Spleen (tissue), 11 donors: Measurements from ENCODE around the gene C1orf198. TPM values are rescaled to one million over a fixed set of nuclear protein-coding genes. Genes with fewer than 3 reads are reported as not detected.

Experiments used
- DNase-seq: peaks from one replicate; pipeline ENCODE4 v3.0.0-alpha.2; 2020
- H3K27ac ChIP-seq, 8 donors: fragments of 200-600 bp; sonication (generic) in 7 of 8; 1 replicate in 4 of 8; 2 replicates in 4 of 8; pipeline versions ENCODE4 v1.5.0 to v1.8.0; 2016 to 2021; ENCODE audit warnings: inconsistent platforms in 4 of 8, mild to moderate bottlenecking in 4 of 8, moderate library complexity in 1 of 8
- H3K27me3 ChIP-seq, 7 donors: fragments of 200-600 bp; sonication (generic) in 6 of 7; replicated peaks in 1 of 7; 1 replicate in 4 of 7; 2 replicates in 3 of 7; pipeline versions ENCODE4 v1.5.0 to v1.8.0; 2016 to 2021; ENCODE audit warnings: inconsistent platforms in 3 of 7, mild to moderate bottlenecking in 1 of 7
- H3K36me3 ChIP-seq, 6 donors: fragments of 200-600 bp; sonication (generic) in 5 of 6; 1 replicate in 4 of 6; 2 replicates in 2 of 6; pipeline versions ENCODE4 v1.5.0 to v1.8.0; 2016 to 2021; ENCODE audit warnings: inconsistent platforms in 2 of 6
- H3K4me1 ChIP-seq, 6 donors: fragments of 200-600 bp; sonication (generic) in 5 of 6; 1 replicate in 3 of 6; 2 replicates in 3 of 6; pipeline versions ENCODE4 v1.5.0 to v1.8.0; 2016 to 2021; ENCODE audit warnings: inconsistent platforms in 3 of 6
- H3K4me3 ChIP-seq, 8 donors: fragments of 200-600 bp; sonication (generic) in 7 of 8; 1 replicate in 4 of 8; 2 replicates in 4 of 8; pipeline versions ENCODE4 v1.5.0 to v1.8.0; 2016 to 2021; ENCODE audit warnings: inconsistent platforms in 4 of 8, mild to moderate bottlenecking in 4 of 8, moderate library complexity in 2 of 8
- H3K9me3 ChIP-seq, 8 donors: fragments of 200-600 bp; sonication (generic) in 7 of 8; 1 replicate in 4 of 8; 2 replicates in 4 of 8; pipeline versions ENCODE4 v1.5.0 to v1.8.0; 2016 to 2021; ENCODE audit warnings: inconsistent platforms in 4 of 8
- POLR2A ChIP-seq, 3 donors: fragments of 450-650 bp; IDR thresholded peaks; one replicate each; pipeline ENCODE4 v1.5.1; 2017; ENCODE audit warnings: antibody characterized with exemption in 3 of 3, mild to moderate bottlenecking in 1 of 3
- POLR2AphosphoS5 ChIP-seq, 3 donors: sonication (generic); formaldehyde crosslinking; IDR thresholded peaks; one replicate each; pipeline ENCODE4 v1.5.1; 2017; ENCODE audit warnings: antibody characterized with exemption in 3 of 3
- WGBS, 5 donors: extraction: QIAGEN DNeasy Blood & Tissue Kit in 3 of 5; methylation state at CpG; one replicate each; pipeline versions ENCODE4 v1.1.5 to v1.1.7; 2013 to 2018; 5-methylcytosine and 5-hydroxymethylcytosine counted together
- intact Hi-C: fragments of 100-400 bp; cut with DNase I; formaldehyde crosslinking; loops from one replicate; pipeline ENCODE4 v1.15.0; 2023; ENCODE audit warnings: low total_unique reads
- polyA plus RNA-seq, 3 donors: library from polyadenylated mRNA; stranded (reverse); fragments of 200-250 nt; gene quantifications; one replicate each; pipeline ENCODE4 v1.2.1, GENCODE V29; 2013
- total RNA-seq, 7 donors: library from RNA; depleted of rRNA in 3 of 7; stranded (reverse); fragments of >200 nt in 3 of 7; fragmentation: NEBNext Ultra II Directional in 4 of 7; extraction: Animal tissue kit (Norgen Biotek cat#: 25700) in 4 of 7; gene quantifications; one replicate each; pipeline versions ENCODE4 v1.1.0 to v1.2.1, GENCODE V29; 2016 to 2021
- TF ChIP-seq, protein P1 (sequence below), 11 experiments: fragments of 200-600 bp in 7 of 11; fragments of 450-650 bp in 4 of 11; sonication (generic) in 4 of 11; IDR thresholded peaks in 8 of 11; conservative IDR thresholded peaks in 3 of 11; 1 replicate in 7 of 11; 2 replicates in 4 of 11; pipeline versions ENCODE4 v1.4.0 to v1.8.0; 2016 to 2021; ENCODE audit warnings: antibody characterized with exemption in 11 of 11, inconsistent platforms in 4 of 11, mild to moderate bottlenecking in 1 of 11
- donor health status: healthy with polysubstance abuse.
- donor health status: DM: no; HTN: no; CAD: no; lungs with moderate emphysema.
- donor health status: DM: no; HTN: no; CAD: no.
- donor health status: Bipolar disorder and iron deficiency.
- donor health status: healthy.
- donor health status: DM: no; HTN: no; CAD: no.
- donor health status: DM: yes; HTN: yes; CAD: no.

C1orf198 gene
- total and polyA plus RNA-seq, 10 donors: 5.0 to 32.7 (median 18.4) TPM

DNA sequence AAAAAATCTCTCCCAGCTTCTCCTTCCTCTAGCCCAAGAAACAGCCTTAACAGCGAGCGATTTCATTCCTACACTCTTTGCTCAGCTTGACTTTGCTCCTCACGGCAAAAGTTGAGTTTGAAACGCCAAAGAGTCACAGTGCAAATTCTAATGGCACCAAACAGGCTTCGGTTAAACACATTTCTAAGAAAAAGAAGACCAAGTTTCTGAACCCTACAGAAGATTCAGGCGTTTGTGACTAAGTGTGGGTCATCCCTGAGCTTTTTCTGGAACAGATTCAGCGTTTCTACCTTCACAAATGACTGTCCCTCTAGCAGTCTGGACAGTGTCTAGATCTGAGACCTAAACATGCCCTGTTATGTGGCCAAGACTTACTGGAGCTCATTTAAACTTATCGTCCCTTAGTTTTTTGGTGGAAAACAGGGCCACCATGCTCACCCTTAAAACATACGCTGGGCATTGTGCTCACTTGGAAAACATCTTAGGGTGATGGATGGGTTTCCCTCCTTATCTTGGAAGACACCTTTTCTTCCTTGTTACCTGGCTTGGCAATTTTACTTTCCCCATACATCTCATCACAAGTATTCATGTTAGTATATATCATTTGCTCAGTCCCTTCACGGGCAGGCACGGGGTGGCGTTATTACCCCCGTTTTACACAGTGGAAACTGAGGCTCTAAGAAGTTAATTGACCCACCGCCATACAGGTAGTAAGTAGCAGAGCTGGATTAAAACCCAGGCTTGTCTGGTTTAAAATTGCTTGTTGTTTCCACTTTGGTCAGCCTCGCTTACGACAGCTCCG, 1.0 kb downstream of the C1orf198 start:
- 34 to 40% (median 38%) methylated on average over 17 of the region's 17 CpGs for WGBS, 5 donors
- TF ChIP-seq POLR2AphosphoS5 (IDR thresholded peaks at IDR 0.05) (no peak), POLR2A (IDR thresholded peaks at IDR 0.05) (no peak)
- TF ChIP-seq, protein P1, sequence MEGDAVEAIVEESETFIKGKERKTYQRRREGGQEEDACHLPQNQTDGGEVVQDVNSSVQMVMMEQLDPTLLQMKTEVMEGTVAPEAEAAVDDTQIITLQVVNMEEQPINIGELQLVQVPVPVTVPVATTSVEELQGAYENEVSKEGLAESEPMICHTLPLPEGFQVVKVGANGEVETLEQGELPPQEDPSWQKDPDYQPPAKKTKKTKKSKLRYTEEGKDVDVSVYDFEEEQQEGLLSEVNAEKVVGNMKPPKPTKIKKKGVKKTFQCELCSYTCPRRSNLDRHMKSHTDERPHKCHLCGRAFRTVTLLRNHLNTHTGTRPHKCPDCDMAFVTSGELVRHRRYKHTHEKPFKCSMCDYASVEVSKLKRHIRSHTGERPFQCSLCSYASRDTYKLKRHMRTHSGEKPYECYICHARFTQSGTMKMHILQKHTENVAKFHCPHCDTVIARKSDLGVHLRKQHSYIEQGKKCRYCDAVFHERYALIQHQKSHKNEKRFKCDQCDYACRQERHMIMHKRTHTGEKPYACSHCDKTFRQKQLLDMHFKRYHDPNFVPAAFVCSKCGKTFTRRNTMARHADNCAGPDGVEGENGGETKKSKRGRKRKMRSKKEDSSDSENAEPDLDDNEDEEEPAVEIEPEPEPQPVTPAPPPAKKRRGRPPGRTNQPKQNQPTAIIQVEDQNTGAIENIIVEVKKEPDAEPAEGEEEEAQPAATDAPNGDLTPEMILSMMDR (IDR thresholded peaks at IDR 0.05 in 8 of 11, conservative IDR thresholded peaks at IDR 0.05 in 3 of 11): no peak
- Histone ChIP-seq H3K27me3 (peaks cover 0 to 42% (median 0%) of the 10 kb centered on the region in 7 donors), H3K36me3 (no peaks in the 10 kb centered on the region), H3K4me3 (peak overlapping the region; percentile 72 to 96 (median 87)), H3K4me1 (peaks cover 0 to 56% (median 27%) of the 10 kb centered on the region in 6 donors), H3K27ac (peak overlapping the region; percentile 11 to 82 (median 74)), H3K9me3 (no peaks in the 10 kb centered on the region)
- intact Hi-C loops: no loop called here
- DNase-seq: no peak

DNA sequence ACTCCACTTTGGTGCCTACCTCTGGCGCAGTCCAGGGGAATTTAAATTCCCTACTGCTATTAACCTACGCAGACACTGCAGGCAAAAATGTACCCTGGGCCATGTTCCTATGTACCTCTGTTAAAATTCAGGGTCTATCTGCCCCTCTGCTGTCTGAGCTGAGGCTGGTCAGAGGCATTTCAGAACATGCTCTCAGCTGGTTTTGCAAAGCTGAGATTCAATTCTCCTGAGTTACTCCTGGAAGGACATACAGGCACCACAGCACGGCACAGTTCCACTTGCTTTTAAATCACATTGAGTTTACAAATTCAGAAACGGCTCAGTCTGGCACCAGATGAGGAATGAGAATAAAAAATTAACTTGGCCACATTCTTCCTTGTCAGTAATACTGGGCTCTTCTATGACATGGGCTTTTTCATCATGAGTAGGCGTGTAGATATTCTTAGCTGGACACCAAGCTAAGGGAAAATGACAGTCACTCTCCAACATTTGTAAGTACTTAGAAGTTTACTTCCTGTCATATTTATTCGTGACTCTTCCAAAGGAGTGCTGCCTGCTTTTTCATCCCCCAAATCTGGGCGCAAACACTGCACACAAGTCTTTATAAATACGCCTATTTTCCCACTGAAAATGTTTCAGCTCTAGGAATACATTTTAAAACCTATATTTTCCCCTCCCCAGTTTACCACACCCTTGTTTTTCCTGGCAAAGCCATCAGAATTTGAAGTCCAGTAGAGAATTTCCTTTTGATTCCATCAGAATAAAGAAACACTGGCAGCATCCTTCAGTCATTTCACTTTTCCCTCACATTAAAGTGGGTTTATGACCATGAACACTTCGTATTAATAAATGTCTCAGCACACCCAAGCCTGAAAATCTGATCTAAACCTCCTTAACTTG, 1.9 kb downstream of the C1orf198 start:
- H3K36me3 ChIP-seq: no peaks in the 10 kb centered on the region
- 66 to 85% (median 74%) methylated on average over 9 of the region's 9 CpGs for WGBS, 5 donors
- peaks cover 0 to 56% (median 27%) of the 10 kb centered on the region in 6 donors for H3K4me1 ChIP-seq
- TF ChIP-seq POLR2AphosphoS5 (IDR thresholded peaks at IDR 0.05): no peak
- no peak for TF ChIP-seq POLR2A (IDR thresholded peaks at IDR 0.05)
- TF ChIP-seq, protein P1 (IDR thresholded peaks at IDR 0.05 in 8 of 11, conservative IDR thresholded peaks at IDR 0.05 in 3 of 11): no peak
- intact Hi-C loops: no loop called here
- peak overlapping the region in 5 of 8 donors; percentile 72 to 96 (median 87) for H3K4me3 ChIP-seq
- peaks cover 0 to 40% (median 0%) of the 10 kb centered on the region in 7 donors for H3K27me3 ChIP-seq
- no peaks in the 10 kb centered on the region for H3K9me3 ChIP-seq
- peak overlapping the region in 7 of 8 donors; percentile 11 to 82 (median 76) for H3K27ac ChIP-seq
- DNase-seq: no peak

DNA sequence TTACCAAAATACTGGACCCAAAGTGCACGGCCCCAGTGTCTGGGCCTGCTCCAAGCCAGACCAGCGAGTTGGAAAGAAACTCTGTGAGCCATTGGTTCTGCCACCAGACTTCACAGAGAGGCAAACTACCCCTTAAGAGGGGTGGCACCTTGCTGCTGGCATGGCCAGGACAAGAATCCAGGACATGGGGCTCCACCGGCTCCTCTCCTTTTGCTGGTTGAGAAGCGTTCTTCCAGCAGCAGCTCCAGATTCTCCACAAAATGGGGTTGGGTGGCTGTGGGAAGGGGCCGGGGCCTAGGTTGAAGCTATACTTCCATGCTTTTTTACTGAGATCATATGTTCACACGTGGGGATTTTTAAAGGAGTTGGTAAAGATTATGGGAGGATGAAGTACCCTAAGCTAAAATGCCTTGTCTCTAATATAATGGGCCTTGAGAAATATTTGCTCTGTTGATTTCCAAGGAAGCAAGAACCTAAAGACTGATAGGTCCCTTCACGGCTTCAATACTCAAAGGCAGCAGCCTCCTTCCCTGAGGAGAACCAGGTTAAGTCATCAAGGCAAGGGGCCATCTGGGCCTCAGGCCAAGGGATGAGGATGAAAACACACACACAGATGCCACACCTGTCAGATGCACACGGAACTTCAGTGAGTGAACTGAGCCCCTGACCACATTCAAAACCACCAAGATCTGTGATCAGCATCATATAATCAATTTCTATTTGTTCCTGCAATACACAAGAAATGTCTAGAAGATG, 3.1 kb downstream of the C1orf198 start:
- intact Hi-C loops: no loop called here
- Histone ChIP-seq H3K4me1 (peaks cover 0 to 56% (median 27%) of the 10 kb centered on the region in 6 donors), H3K27ac (peak overlapping the region in 3 of 8 donors; percentile 1 to 78 (median 41)), H3K9me3 (no peaks in the 10 kb centered on the region), H3K27me3 (peaks cover 0 to 30% (median 0%) of the 10 kb centered on the region in 7 donors), H3K36me3 (no peaks in the 10 kb centered on the region), H3K4me3 (no peak overlapping the region)
- 84 to 95% (median 89%) methylated on average over 8 of the region's 8 CpGs for WGBS, 5 donors
- TF ChIP-seq, protein P1 (IDR thresholded peaks at IDR 0.05 in 8 of 11, conservative IDR thresholded peaks at IDR 0.05 in 3 of 11): no peak
- TF ChIP-seq POLR2A (IDR thresholded peaks at IDR 0.05) (no peak), POLR2AphosphoS5 (IDR thresholded peaks at IDR 0.05) (no peak)
- DNase-seq: peak; percentile 37
